Hypothalamus (tissue), 51 donors: ENCODE data around the gene RASGEF1C.
"Not testable (repeated sequence)": the region's sequence is repeated elsewhere in the genome, so short reads cannot be mapped to it uniquely, and the experiment has no call there.

Experiments used
- DNase-seq, 51 donors: peaks; one replicate each; lab custom pipeline; 2025; lab: John Stamatoyannopoulos, UW

The RASGEF1C gene

GRCh38 chr5:180212363-180213255, 3.6 kb upstream of the RASGEF1C start:
- peak in 3 of 51 donors; percentile 19 to 32 (median 23) for DNase-seq

GRCh38 chr5:180211761-180212035, 2.7 kb upstream of the RASGEF1C start:
- no peak for DNase-seq

- DNase-seq, result no peak
Measured at GRCh38 chr5:180210961-180211760, 2.1 kb upstream of the RASGEF1C start.

GRCh38 chr5:180210077-180210476, 1.1 kb upstream of the RASGEF1C start:
- DNase-seq, result not testable (repeated sequence)

GRCh38 chr5:180208435-180209081, 453 bp downstream of the RASGEF1C start:
- DNase-seq, result peak in 6 of 51 donors; percentile 39 to 59 (median 50)

GRCh38 chr5:180208038-180208434, 975 bp downstream of the RASGEF1C start:
- no peak for DNase-seq

- no peak for DNase-seq
Measured at GRCh38 chr5:180207593-180207992, 1.4 kb downstream of the RASGEF1C start.

GRCh38 chr5:180206993-180207392, 2.0 kb downstream of the RASGEF1C start:
- peak in 1 of 51 donors; percentile 22 for DNase-seq

GRCh38 chr5:180205916-180206315, 3.1 kb downstream of the RASGEF1C start:
- DNase-seq, result no peak

GRCh38 chr5:180204276-180204819, 4.7 kb downstream of the RASGEF1C start:
- DNase-seq, result no peak

- no peak for DNase-seq
Measured at GRCh38 chr5:180202939-180203573, 6.0 kb downstream of the RASGEF1C start.

- peak in 14 of 51 donors; percentile 14 to 65 (median 34) for DNase-seq
Measured at GRCh38 chr5:180201051-180201987, 7.7 kb downstream of the RASGEF1C start.

GRCh38 chr5:180199390-180199789, 9.6 kb downstream of the RASGEF1C start:
- no peak for DNase-seq

- DNase-seq, result no peak
Measured at GRCh38 chr5:180198208-180198607, 10.8 kb downstream of the RASGEF1C start.

GRCh38 chr5:180197016-180197702, 11.9 kb downstream of the RASGEF1C start:
- peak in 8 of 51 donors; percentile 31 to 51 (median 39) for DNase-seq

- DNase-seq, result no peak
Measured at GRCh38 chr5:180194410-180195345, 14.3 kb downstream of the RASGEF1C start.

GRCh38 chr5:180193749-180194375, 15.1 kb downstream of the RASGEF1C start:
- no peak for DNase-seq
